SK-N-SH (cell line): ENCODE data around the gene CUBN. TPM values are rescaled to one million over a fixed set of nuclear protein-coding genes. Genes with fewer than 3 reads are reported as not detected.

Experiments
- CTCF ChIA-PET: fragments of 300-600, 350-600 bp; formaldehyde crosslinking; extraction: SDS; loops from one replicate; lab custom pipeline; 2021; lab: Yijun Ruan, JAX
- POLR2A ChIA-PET: fragments of 350-600 bp; sonication (Branson Sonifier 250); formaldehyde crosslinking; extraction: SDS; loops from one replicate; lab custom pipeline; 2020; ENCODE audit warnings: antibody characterized with exemption, inconsistent platforms; lab: Yijun Ruan, JAX
- DNase-seq: peaks from one replicate; pipeline ENCODE4 v3.0.0; 2012
- H2AFZ ChIP-seq: fragments of 200-600 bp; sonication (generic); 2 replicates; pipeline ENCODE4 v1.8.1; 2016; ENCODE audit warnings: antibody characterized with exemption, mild to moderate bottlenecking, low read depth
- H3F3A ChIP-seq: fragments of 200-600 bp; sonication (generic); replicated peaks from 2 replicates; pipeline ENCODE3; 2016; ENCODE audit warnings: antibody characterized with exemption, mild to moderate bottlenecking; ENCODE audit not compliant: insufficient read depth
- H3K27ac ChIP-seq, 2 experiments: fragments of 200-500 bp in 1 of 2; fragments of 200-600 bp in 1 of 2; sonication (Bioruptor generic) in 1 of 2; sonication (generic), shearing (Covaris generic) in 1 of 2; 2 replicates each; pipeline versions ENCODE4 v1.5.1 to v1.6.1; 2014 to 2016; ENCODE audit warnings: low read depth in 2 of 2, inconsistent platforms in 1 of 2, low read length in 1 of 2, mild to moderate bottlenecking in 1 of 2, mixed read lengths in 1 of 2
- H3K27me3 ChIP-seq: fragments of 200-600 bp; sonication (generic), shearing (Covaris generic); 2 replicates; pipeline ENCODE4 v1.6.1; 2016; ENCODE audit warnings: mixed run types; ENCODE audit not compliant: insufficient read depth
- H3K36me3 ChIP-seq, 2 experiments: fragments of 200-500 bp in 1 of 2; fragments of 200-600 bp in 1 of 2; sonication (Bioruptor generic) in 1 of 2; sonication (generic) in 1 of 2; replicated peaks in 1 of 2; 2 replicates each; pipeline versions ENCODE3 to v1.5.1; 2014 to 2016; ENCODE audit warnings: low read length in 1 of 2, mild to moderate bottlenecking in 1 of 2; ENCODE audit not compliant: insufficient read depth in 2 of 2, control insufficient read depth in 1 of 2
- H3K4me1 ChIP-seq, 2 experiments: fragments of 200-500 bp in 1 of 2; fragments of 200-600 bp in 1 of 2; sonication (Bioruptor generic) in 1 of 2; sonication (generic), shearing (Covaris generic) in 1 of 2; 2 replicates each; pipeline versions ENCODE4 v1.5.1 to v1.6.1; 2014 to 2016; ENCODE audit warnings: low read depth in 1 of 2, low read length in 1 of 2, mixed run types in 1 of 2; ENCODE audit not compliant: insufficient read depth in 2 of 2, control insufficient read depth in 1 of 2
- H3K4me2 ChIP-seq: fragments of 200-600 bp; sonication (generic), shearing (Covaris generic); 2 replicates; pipeline ENCODE4 v1.6.1; 2017; ENCODE audit warnings: mixed run types
- H3K4me3 ChIP-seq, 2 experiments: fragments of 200-500 bp in 1 of 2; fragments of 200-600 bp in 1 of 2; sonication (Bioruptor generic) in 1 of 2; sonication (generic), shearing (Covaris generic) in 1 of 2; 2 replicates each; pipeline versions ENCODE4 v1.5.1 to v1.8.1; 2014 to 2016; ENCODE audit warnings: low read depth in 2 of 2, inconsistent platforms in 1 of 2, low read length in 1 of 2, mild to moderate bottlenecking in 1 of 2, mixed read lengths in 1 of 2, moderate library complexity in 1 of 2
- H3K79me2 ChIP-seq: fragments of 200-600 bp; sonication (generic); 2 replicates; pipeline ENCODE4 v1.8.1; 2017; ENCODE audit warnings: mild to moderate bottlenecking; ENCODE audit not compliant: insufficient read depth
- H3K9ac ChIP-seq: fragments of 200-600 bp; sonication (generic); 2 replicates; pipeline ENCODE4 v1.6.1; 2017; ENCODE audit warnings: mixed run types
- H3K9me2 ChIP-seq: fragments of 200-600 bp; sonication (generic); 2 replicates; pipeline ENCODE4 v1.6.1; 2017; ENCODE audit warnings: mixed run types
- H3K9me3 ChIP-seq: fragments of 200-600 bp; sonication (generic); 2 replicates; pipeline ENCODE4 v1.6.1; 2017; ENCODE audit warnings: mixed run types, mild to moderate bottlenecking, moderate library complexity
- H4K20me1 ChIP-seq: fragments of 200-600 bp; sonication (generic); 2 replicates; pipeline ENCODE4 v1.6.1; 2017; ENCODE audit warnings: mild to moderate bottlenecking, mixed run types; ENCODE audit not compliant: insufficient read depth
- CHD2 ChIP-seq: fragments of 150-350 bp; IDR thresholded peaks from 2 replicates; pipeline ENCODE4 v1.6.1; 2018; ENCODE audit warnings: low read length; ENCODE audit not compliant: partially characterized antibody
- EP300 ChIP-seq, 2 experiments: IDR thresholded peaks; 2 replicates each; pipeline versions ENCODE4 v1.4.0 to v1.6.1; 2012; ENCODE audit warnings: borderline replicate concordance in 1 of 2, low read depth in 1 of 2, low read length in 1 of 2
- FOXJ3 ChIP-seq: sonication (generic); formaldehyde crosslinking; IDR thresholded peaks from 2 replicates; pipeline ENCODE4 v1.5.1; 2020; ENCODE audit warnings: mild to moderate bottlenecking, missing genetic modification reagents
- FOXM1 ChIP-seq: IDR thresholded peaks from 2 replicates; pipeline ENCODE4 v1.4.0; 2012; ENCODE audit warnings: low read depth, mild to moderate bottlenecking
- MEF2A ChIP-seq: IDR thresholded peaks from 2 replicates; pipeline ENCODE4 v1.4.0; 2012; ENCODE audit warnings: low read depth, borderline replicate concordance
- MXI1 ChIP-seq: IDR thresholded peaks from 2 replicates; pipeline ENCODE4 v1.6.1; 2012; ENCODE audit warnings: mild to moderate bottlenecking, low read depth, low read length, improper control_type of control experiment
- NFIC ChIP-seq: IDR thresholded peaks from 2 replicates; pipeline ENCODE4 v1.4.0; 2012; ENCODE audit warnings: borderline replicate concordance
- NRF1 ChIP-seq: IDR thresholded peaks from 2 replicates; pipeline ENCODE4 v1.6.1; 2012; ENCODE audit warnings: low read depth, mild to moderate bottlenecking, low read length
- RAD21 ChIP-seq: IDR thresholded peaks from 2 replicates; pipeline ENCODE4 v1.6.1; 2012; ENCODE audit warnings: mild to moderate bottlenecking, low read length
- RCOR1 ChIP-seq: fragments of 150-350 bp; IDR thresholded peaks from 2 replicates; pipeline ENCODE4 v1.6.1; 2017; ENCODE audit warnings: antibody characterized with exemption, low read length
- RFX5 ChIP-seq: IDR thresholded peaks from 2 replicates; pipeline ENCODE4 v1.6.1; 2012; ENCODE audit warnings: mild to moderate bottlenecking, improper control_type of control experiment, low read length
- SIN3A ChIP-seq: IDR thresholded peaks from 2 replicates; pipeline ENCODE4 v1.6.1; 2012; ENCODE audit warnings: low read depth, mild to moderate bottlenecking, low read length, moderate library complexity, borderline replicate concordance
- SMC3 ChIP-seq: IDR thresholded peaks from 2 replicates; pipeline ENCODE4 v1.6.1; 2012; ENCODE audit warnings: low read depth, low read length, improper control_type of control experiment
- WGBS: methylation state at CpG from one replicate; pipeline ENCODE4 v1.1.6; 2017; ENCODE audit warnings: low lambda C conversion rate; 5-methylcytosine and 5-hydroxymethylcytosine counted together
- polyA plus RNA-seq, 3 experiments: library from polyadenylated mRNA; depleted of rRNA; stranded (reverse); fragments of >200 nt; gene quantifications; 2 replicates each; pipeline ENCODE4 v1.2.3, GENCODE V29; 2012
- TF ChIP-seq, protein P1 (sequence below): fragments of 200-600 bp; sonication (generic); IDR thresholded peaks from 2 replicates; pipeline ENCODE4 v1.6.1; 2017; ENCODE audit warnings: antibody characterized with exemption, mild to moderate bottlenecking, moderate library complexity
- TF ChIP-seq, protein P2 (sequence below): IDR thresholded peaks from 2 replicates; pipeline ENCODE4 v1.6.1; 2012; ENCODE audit warnings: mild to moderate bottlenecking, low read depth, low read length, moderate library complexity
- TF ChIP-seq, protein P3 (sequence below): IDR thresholded peaks from 2 replicates; pipeline ENCODE4 v1.4.0; 2012; ENCODE audit warnings: low read depth, borderline replicate concordance
- TF ChIP-seq, protein P4 (sequence below): IDR thresholded peaks from 2 replicates; pipeline ENCODE4; 2012

The CUBN gene
- polyA plus RNA-seq, 1 of the 3 experiments (the other 2 are of a cell fraction), result 2.4 TPM

DNA sequence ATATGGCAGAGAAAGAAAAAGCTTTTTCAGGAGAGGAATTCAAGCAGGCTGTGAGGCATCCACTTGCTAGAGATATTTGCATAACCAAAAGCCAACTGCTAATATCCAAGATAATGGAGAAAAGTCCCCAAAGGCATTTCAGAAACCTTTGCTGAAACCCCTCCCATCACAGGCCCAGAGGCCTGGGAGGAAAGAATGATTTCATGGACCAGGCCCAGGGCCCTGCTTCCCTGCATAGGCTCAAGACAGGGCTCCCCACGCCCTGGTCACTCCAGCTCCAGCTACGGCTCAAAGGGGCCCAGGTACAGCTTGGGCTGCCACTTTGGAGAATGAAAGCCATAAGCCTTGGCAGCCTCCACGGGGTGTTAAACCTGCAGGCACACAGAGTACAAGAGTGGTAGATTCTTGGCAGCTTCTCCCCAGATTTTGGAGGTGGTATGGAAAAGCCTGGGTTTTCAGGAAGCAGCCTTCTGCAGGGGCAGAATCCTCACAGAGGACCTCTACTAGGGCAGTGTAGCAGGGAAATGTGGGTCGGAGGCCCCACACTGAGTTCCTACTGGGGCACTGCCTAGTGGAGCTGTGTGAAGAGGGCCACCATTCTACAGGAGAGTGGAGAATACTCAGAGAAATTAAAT, 306.8 kb downstream of the CUBN start:
- H3K79me2 ChIP-seq, result no peaks in the 10 kb centered on the region

More for the DNA sequence above, 306.8 kb downstream of the CUBN start:
- Histone ChIP-seq H3K9me3 (no peaks in the 10 kb centered on the region), H3K4me1 (peaks cover 0 to 5% of the 10 kb centered on the region in 2 experiments; a peak in 2 of 4 replicates), H4K20me1 (no peaks in the 10 kb centered on the region), H3K36me3 (peaks cover 0 to 10% of the 10 kb centered on the region in 2 experiments), H3K9ac (no peak overlapping the region), H3K4me3 (no peak overlapping the region), H3K27ac (no peak overlapping the region), H2AFZ (no peak overlapping the region), H3K4me2 (no peak overlapping the region), H3F3A (peaks cover 11% of the 10 kb centered on the region), H3K27me3 (no peaks in the 10 kb centered on the region), H3K9me2 (no peaks in the 10 kb centered on the region)
- POLR2A ChIA-PET, result no interaction called here
- CTCF ChIA-PET, result interaction anchor here (0.6 kb wide), 1 partner anchor 520 kb away, joined by 3 read pairs; no protein-coding TSS in a partner anchor
- DNase-seq, result no peak
- TF ChIP-seq CHD2 (no peak), RCOR1 (no peak), MEF2A (no peak), FOXJ3 (CRISPR knock-in tag) (no peak), RFX5 (no peak), NRF1 (no peak), NFIC (no peak), FOXM1 (no peak), SMC3 (no peak), EP300 (IDR thresholded peaks at IDR 0.05; ENCODE audit: borderline replicate concordance in 1 of 2, low read depth in 1 of 2, low read length in 1 of 2) (no peak), SIN3A (no peak), RAD21 (no peak), MXI1 (no peak)
- TF ChIP-seq, protein P1, sequence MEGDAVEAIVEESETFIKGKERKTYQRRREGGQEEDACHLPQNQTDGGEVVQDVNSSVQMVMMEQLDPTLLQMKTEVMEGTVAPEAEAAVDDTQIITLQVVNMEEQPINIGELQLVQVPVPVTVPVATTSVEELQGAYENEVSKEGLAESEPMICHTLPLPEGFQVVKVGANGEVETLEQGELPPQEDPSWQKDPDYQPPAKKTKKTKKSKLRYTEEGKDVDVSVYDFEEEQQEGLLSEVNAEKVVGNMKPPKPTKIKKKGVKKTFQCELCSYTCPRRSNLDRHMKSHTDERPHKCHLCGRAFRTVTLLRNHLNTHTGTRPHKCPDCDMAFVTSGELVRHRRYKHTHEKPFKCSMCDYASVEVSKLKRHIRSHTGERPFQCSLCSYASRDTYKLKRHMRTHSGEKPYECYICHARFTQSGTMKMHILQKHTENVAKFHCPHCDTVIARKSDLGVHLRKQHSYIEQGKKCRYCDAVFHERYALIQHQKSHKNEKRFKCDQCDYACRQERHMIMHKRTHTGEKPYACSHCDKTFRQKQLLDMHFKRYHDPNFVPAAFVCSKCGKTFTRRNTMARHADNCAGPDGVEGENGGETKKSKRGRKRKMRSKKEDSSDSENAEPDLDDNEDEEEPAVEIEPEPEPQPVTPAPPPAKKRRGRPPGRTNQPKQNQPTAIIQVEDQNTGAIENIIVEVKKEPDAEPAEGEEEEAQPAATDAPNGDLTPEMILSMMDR, result no peak
- TF ChIP-seq, protein P2, sequence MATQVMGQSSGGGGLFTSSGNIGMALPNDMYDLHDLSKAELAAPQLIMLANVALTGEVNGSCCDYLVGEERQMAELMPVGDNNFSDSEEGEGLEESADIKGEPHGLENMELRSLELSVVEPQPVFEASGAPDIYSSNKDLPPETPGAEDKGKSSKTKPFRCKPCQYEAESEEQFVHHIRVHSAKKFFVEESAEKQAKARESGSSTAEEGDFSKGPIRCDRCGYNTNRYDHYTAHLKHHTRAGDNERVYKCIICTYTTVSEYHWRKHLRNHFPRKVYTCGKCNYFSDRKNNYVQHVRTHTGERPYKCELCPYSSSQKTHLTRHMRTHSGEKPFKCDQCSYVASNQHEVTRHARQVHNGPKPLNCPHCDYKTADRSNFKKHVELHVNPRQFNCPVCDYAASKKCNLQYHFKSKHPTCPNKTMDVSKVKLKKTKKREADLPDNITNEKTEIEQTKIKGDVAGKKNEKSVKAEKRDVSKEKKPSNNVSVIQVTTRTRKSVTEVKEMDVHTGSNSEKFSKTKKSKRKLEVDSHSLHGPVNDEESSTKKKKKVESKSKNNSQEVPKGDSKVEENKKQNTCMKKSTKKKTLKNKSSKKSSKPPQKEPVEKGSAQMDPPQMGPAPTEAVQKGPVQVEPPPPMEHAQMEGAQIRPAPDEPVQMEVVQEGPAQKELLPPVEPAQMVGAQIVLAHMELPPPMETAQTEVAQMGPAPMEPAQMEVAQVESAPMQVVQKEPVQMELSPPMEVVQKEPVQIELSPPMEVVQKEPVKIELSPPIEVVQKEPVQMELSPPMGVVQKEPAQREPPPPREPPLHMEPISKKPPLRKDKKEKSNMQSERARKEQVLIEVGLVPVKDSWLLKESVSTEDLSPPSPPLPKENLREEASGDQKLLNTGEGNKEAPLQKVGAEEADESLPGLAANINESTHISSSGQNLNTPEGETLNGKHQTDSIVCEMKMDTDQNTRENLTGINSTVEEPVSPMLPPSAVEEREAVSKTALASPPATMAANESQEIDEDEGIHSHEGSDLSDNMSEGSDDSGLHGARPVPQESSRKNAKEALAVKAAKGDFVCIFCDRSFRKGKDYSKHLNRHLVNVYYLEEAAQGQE, result no peak
- TF ChIP-seq, protein P3, sequence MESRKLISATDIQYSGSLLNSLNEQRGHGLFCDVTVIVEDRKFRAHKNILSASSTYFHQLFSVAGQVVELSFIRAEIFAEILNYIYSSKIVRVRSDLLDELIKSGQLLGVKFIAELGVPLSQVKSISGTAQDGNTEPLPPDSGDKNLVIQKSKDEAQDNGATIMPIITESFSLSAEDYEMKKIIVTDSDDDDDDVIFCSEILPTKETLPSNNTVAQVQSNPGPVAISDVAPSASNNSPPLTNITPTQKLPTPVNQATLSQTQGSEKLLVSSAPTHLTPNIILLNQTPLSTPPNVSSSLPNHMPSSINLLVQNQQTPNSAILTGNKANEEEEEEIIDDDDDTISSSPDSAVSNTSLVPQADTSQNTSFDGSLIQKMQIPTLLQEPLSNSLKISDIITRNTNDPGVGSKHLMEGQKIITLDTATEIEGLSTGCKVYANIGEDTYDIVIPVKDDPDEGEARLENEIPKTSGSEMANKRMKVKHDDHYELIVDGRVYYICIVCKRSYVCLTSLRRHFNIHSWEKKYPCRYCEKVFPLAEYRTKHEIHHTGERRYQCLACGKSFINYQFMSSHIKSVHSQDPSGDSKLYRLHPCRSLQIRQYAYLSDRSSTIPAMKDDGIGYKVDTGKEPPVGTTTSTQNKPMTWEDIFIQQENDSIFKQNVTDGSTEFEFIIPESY, result no peak
- TF ChIP-seq, protein P4, sequence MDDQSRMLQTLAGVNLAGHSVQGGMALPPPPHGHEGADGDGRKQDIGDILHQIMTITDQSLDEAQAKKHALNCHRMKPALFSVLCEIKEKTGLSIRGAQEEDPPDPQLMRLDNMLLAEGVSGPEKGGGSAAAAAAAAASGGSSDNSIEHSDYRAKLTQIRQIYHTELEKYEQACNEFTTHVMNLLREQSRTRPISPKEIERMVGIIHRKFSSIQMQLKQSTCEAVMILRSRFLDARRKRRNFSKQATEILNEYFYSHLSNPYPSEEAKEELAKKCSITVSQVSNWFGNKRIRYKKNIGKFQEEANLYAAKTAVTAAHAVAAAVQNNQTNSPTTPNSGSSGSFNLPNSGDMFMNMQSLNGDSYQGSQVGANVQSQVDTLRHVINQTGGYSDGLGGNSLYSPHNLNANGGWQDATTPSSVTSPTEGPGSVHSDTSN, result no peak
- WGBS, result 57% methylated on average over 4 of the region's 4 CpGs
